ENCODE results near the gene KBTBD12.

Gene KBTBD12

GRCh38 chr3:128012050-128012449 is 97.0 kb downstream of the KBTBD12 start:
- no peak for DNase-seq (ENCODE audit: low read depth, low spot score)

DNA sequence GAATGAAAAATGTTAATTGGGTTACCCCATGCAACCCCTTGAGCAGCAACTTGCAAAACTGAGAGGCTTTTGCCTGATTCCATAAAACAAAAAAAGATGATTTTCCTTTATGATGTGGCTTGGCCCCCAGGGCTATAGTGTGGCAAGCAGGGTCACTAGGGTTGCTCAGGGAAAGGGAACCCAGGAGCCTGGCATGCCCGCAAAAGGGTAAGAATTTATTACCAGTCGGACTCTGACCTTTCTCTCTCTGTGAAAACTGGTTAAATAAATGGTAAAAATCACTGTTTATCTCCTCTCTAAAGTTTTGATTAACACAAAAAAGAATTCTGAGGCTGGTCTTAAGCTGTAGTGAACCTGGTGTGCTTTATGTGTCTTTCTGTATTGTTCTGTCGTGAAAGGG is 99.5 kb downstream of the KBTBD12 start:
- DNase-seq (ENCODE audit: low read depth, low spot score), result no peak

- DNase-seq (ENCODE audit: low read depth, low spot score), result no peak
Observed at GRCh38 chr3:128016502-128016901, 101.5 kb downstream of the KBTBD12 start.

DNA sequence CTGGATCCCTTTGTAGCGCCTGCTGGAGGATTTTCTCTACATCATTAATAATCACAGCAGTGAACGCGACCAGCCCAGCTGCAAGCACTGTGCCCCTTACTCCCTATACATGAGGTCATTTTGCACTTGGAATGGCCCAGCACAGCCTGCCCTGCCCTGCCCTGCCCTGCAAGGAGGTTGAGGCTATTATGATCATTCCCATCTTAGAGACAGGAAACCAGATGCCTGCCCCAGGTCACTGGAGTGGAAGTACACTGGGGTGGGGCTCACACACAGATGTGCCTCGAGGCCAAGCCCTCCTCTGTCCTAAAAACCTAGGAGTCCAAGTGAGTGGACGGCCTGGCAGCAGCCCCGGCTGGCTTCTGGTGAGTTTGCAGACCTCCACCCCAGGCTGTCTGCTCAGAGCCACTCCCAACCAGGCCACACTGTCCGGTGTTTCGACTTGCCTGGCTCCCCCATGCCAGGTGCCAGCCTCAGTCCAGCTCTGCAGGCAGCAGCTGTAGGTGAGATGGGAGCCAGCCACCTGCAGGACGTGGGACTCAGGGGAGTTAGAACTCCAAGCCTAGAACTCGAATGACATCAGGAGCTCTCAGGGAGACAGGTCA is 106.8 kb downstream of the KBTBD12 start:
- DNase-seq (ENCODE audit: low read depth, low spot score), result no peak

DNA sequence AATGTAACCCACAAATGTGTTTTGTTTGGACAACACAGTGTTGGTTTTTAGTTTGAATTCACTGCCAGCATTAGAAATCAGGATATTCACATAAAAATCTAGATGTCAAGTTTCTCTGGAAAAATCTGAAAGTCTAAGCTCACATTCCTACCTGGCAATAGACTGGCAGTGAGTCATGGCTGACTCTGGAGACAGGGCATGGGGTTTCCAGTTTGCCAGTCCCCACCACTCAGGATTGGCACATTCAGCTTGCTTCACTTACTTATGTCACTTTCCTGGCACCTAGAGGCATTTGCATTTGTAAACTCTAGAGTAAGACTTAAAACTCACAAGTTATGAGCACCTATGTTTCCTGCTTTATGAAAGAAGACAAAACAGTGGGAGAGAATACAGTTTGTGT is 118.1 kb downstream of the KBTBD12 start:
- DNase-seq (ENCODE audit: low read depth, low spot score), result no peak

GRCh38 chr3:128036119-128036518 is 121.1 kb downstream of the KBTBD12 start:
- no peak for DNase-seq (ENCODE audit: low read depth, low spot score)
